ENCODE results near the gene NFIB. TPM values are rescaled to one million over a fixed set of nuclear protein-coding genes. Genes with fewer than 3 reads are reported as not detected.

Gene NFIB
- polyA plus RNA-seq, 3 donors, result not detected

DNA sequence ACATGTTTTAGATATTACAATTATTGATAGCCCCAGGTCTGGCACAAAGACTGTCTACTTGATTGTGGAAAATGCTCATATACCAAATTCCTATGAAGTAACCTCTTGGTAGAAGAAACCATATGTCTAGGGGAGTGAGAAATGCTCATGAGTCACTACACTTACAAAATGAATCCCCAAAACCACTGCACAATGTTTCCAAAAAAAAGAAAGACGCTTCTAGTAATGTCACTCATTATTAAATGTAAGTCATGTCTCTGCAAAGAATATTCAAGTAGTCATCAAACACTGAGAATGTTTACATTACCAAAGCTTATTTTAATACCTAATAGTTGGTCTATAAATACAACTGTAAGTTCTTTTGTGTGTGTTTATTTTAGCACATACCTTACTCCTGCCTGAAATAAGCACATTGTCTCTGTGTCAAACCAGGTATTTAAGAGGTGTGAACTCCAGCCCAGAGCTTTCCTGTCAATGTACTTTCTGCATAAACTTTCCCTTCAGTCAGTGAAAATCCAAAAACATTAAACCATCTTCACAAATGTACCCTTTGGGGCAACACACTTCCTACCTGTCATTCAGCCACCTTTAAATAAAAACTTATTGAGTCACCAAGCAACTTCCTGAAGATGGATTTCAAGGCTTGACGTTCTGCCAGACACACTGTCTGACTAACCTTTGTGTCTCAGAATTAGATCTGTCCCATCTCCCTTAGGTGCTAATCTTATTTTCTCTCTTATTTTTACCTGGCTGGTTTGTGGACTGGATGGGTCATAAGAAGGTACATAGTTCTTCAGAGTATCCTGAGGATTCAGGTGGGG is 194.0 kb downstream of the NFIB start:
- H3K9me3 Mint-ChIP-seq, result peaks cover 0 to 3% (median 0%) of the 10 kb centered on the region in 7 donors
- H3K9ac ChIP-seq (ENCODE audit: insufficient read depth, low read length, poor library complexity, severe bottlenecking), result no peak overlapping the region
- no peaks in the 10 kb centered on the region for H3K36me3 ChIP-seq (replicated peaks in 1 of 2; ENCODE audit: control insufficient read depth in 1 of 2, insufficient read depth in 2 of 2, low read length in 2 of 2)
- no peaks in the 10 kb centered on the region for H3K9me3 ChIP-seq (replicated peaks in 1 of 2; ENCODE audit: control insufficient read depth in 1 of 2, insufficient read depth in 1 of 2, low read length in 2 of 2)
- WGBS (ENCODE audit: insufficient coverage), result no CpG with 5 or more reads among the region's 2 CpGs
- no peak overlapping the region for H2AFZ ChIP-seq (ENCODE audit: insufficient read depth, low read depth, low read length, poor library complexity, severe bottlenecking)
- no peaks in the 10 kb centered on the region for H3K4me1 Mint-ChIP-seq
- no peaks in the 10 kb centered on the region for H3K79me2 ChIP-seq (ENCODE audit: insufficient read depth, low read length)
- no peak for DNase-seq
- no peaks in the 10 kb centered on the region for H3K27me3 ChIP-seq (ENCODE audit: control insufficient read depth in 2 of 2, insufficient read depth in 2 of 2, low read length in 2 of 2)
- no peak overlapping the region for H3K4me3 ChIP-seq (replicated peaks in 1 of 3; ENCODE audit: low read depth in 2 of 3, low read length in 3 of 3)
- TF ChIP-seq CTCF (IDR thresholded peaks at IDR 0.05), result no peak
- intact Hi-C loops (cut with micrococcal nuclease), result no loop called here
- no peaks in the 10 kb centered on the region for H4K20me1 ChIP-seq (ENCODE audit: insufficient read depth, low read length)
- H3K4me2 ChIP-seq (replicated peaks; ENCODE audit: extremely low read depth, low read length, poor library complexity, severe bottlenecking), result no peak overlapping the region
- no peak overlapping the region for H3K27ac Mint-ChIP-seq
- H3K27ac ChIP-seq (ENCODE audit: low read depth in 1 of 2, low read length in 2 of 2), result no peak overlapping the region
- H3K36me3 Mint-ChIP-seq, result no peaks in the 10 kb centered on the region
- no peaks in the 10 kb centered on the region for H3K4me1 ChIP-seq (ENCODE audit: control insufficient read depth in 1 of 2, insufficient read depth in 2 of 2, low read length in 2 of 2)
- no peak overlapping the region for H3K4me3 Mint-ChIP-seq
- H3K27me3 Mint-ChIP-seq (ENCODE audit: low read depth in 3 of 3), result peaks cover 0 to 2% (median 0%) of the 10 kb centered on the region in 3 donors

DNA sequence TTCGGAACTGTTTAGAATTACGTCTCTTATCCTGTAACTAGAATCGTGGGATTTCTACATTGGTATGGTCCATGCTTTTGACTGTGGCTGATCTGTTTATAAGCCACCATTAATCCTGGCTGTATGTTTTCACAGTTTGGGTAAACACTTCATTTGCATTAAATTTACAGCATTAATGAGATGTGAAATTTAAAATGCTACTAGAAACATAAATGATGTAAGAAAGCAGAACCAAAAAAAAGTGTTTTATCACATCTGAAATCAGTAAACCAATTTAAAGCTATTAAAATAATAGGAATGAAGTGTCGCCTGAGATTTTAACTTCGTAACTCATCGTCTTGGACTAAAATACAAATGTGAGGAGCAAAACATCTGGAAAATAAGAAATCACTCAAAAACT is 201.7 kb downstream of the NFIB start:
- H2AFZ ChIP-seq (ENCODE audit: insufficient read depth, low read depth, low read length, poor library complexity, severe bottlenecking), result no peak overlapping the region
- H3K36me3 ChIP-seq (replicated peaks in 1 of 2; ENCODE audit: control insufficient read depth in 1 of 2, insufficient read depth in 2 of 2, low read length in 2 of 2), result no peaks in the 10 kb centered on the region
- DNase-seq, result no peak
- H3K9me3 ChIP-seq (replicated peaks in 1 of 2; ENCODE audit: control insufficient read depth in 1 of 2, insufficient read depth in 1 of 2, low read length in 2 of 2), result no peaks in the 10 kb centered on the region
- Mint-ChIP-seq H3K4me1 (no peaks in the 10 kb centered on the region), H3K4me3 (no peak overlapping the region), H3K9me3 (peaks cover 0 to 4% (median 2%) of the 10 kb centered on the region in 7 donors), H3K27ac (no peak overlapping the region), H3K27me3 (ENCODE audit: low read depth in 3 of 3) (peaks cover 0 to 2% (median 1%) of the 10 kb centered on the region in 3 donors), H3K36me3 (no peaks in the 10 kb centered on the region)
- intact Hi-C loops (cut with micrococcal nuclease), result no loop called here
- H3K79me2 ChIP-seq (ENCODE audit: insufficient read depth, low read length), result no peaks in the 10 kb centered on the region
- H3K4me1 ChIP-seq (ENCODE audit: control insufficient read depth in 1 of 2, insufficient read depth in 2 of 2, low read length in 2 of 2), result no peaks in the 10 kb centered on the region
- H4K20me1 ChIP-seq (ENCODE audit: insufficient read depth, low read length), result no peaks in the 10 kb centered on the region
- no peak overlapping the region for H3K4me3 ChIP-seq (replicated peaks in 1 of 3; ENCODE audit: low read depth in 2 of 3, low read length in 3 of 3)
- H3K27ac ChIP-seq (ENCODE audit: low read depth in 1 of 2, low read length in 2 of 2), result no peak overlapping the region
- no peak overlapping the region for H3K4me2 ChIP-seq (replicated peaks; ENCODE audit: extremely low read depth, low read length, poor library complexity, severe bottlenecking)
- H3K9ac ChIP-seq (ENCODE audit: insufficient read depth, low read length, poor library complexity, severe bottlenecking), result no peak overlapping the region
- no CpG with 5 or more reads among the region's 6 CpGs for WGBS (ENCODE audit: insufficient coverage)
- H3K27me3 ChIP-seq (ENCODE audit: control insufficient read depth in 2 of 2, insufficient read depth in 2 of 2, low read length in 2 of 2), result no peaks in the 10 kb centered on the region
- TF ChIP-seq CTCF (IDR thresholded peaks at IDR 0.05), result no peak

Measured in CD14-positive monocyte (primary cell).